ENCODE data around the gene TMEM30B.

- TF ChIP-seq, protein P1, sequence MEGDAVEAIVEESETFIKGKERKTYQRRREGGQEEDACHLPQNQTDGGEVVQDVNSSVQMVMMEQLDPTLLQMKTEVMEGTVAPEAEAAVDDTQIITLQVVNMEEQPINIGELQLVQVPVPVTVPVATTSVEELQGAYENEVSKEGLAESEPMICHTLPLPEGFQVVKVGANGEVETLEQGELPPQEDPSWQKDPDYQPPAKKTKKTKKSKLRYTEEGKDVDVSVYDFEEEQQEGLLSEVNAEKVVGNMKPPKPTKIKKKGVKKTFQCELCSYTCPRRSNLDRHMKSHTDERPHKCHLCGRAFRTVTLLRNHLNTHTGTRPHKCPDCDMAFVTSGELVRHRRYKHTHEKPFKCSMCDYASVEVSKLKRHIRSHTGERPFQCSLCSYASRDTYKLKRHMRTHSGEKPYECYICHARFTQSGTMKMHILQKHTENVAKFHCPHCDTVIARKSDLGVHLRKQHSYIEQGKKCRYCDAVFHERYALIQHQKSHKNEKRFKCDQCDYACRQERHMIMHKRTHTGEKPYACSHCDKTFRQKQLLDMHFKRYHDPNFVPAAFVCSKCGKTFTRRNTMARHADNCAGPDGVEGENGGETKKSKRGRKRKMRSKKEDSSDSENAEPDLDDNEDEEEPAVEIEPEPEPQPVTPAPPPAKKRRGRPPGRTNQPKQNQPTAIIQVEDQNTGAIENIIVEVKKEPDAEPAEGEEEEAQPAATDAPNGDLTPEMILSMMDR (IDR thresholded peaks at IDR 0.05): no peak
- TF ChIP-seq POLR2AphosphoS5 (IDR thresholded peaks at IDR 0.05): no peak
These were observed 17.0 kb downstream of the TMEM30B start for GRCh38 chr14:61264010-61264571.
